SJCRH30 (cell line): ENCODE data around the gene GABARAPL2. TPM values are rescaled to one million over a fixed set of nuclear protein-coding genes. Genes with fewer than 3 reads are reported as not detected.

Experiments
- DNase-seq, 2 experiments: peaks; one replicate each; pipeline ENCODE4 v3.0.0-alpha.2; 2015 to 2020
- H3K27ac ChIP-seq: fragments of 250-450 bp; sonication (Bioruptor Pico); 2 replicates; pipeline ENCODE4 v1.5.1; 2020; ENCODE audit warnings: mild to moderate bottlenecking, moderate library complexity
- H3K27me3 ChIP-seq: fragments of 250-450 bp; sonication (Bioruptor Pico); 2 replicates; pipeline ENCODE4 v1.5.1; 2020; ENCODE audit warnings: mild to moderate bottlenecking, moderate library complexity
- H3K36me3 ChIP-seq: fragments of 250-450 bp; sonication (Bioruptor Pico); 2 replicates; pipeline ENCODE4 v1.5.1; 2020; ENCODE audit warnings: mild to moderate bottlenecking, moderate library complexity
- H3K4me1 ChIP-seq: fragments of 250-450 bp; sonication (Bioruptor Pico); 2 replicates; pipeline ENCODE4 v1.5.1; 2020; ENCODE audit warnings: mild to moderate bottlenecking, moderate library complexity
- H3K4me3 ChIP-seq: fragments of 250-450 bp; sonication (Bioruptor Pico); 2 replicates; pipeline ENCODE4 v1.5.1; 2020; ENCODE audit warnings: mild to moderate bottlenecking, moderate library complexity
- H3K9me3 ChIP-seq: fragments of 250-450 bp; sonication (Bioruptor Pico); replicated peaks from 2 replicates; pipeline ENCODE4 v1.5.1; 2020; ENCODE audit warnings: mild to moderate bottlenecking, moderate library complexity
- total RNA-seq: library from RNA; depleted of rRNA; stranded (reverse); fragments of >200 nt; shearing (Covaris generic); gene quantifications from 2 replicates; pipeline ENCODE4 v1.2.3, GENCODE V29; 2014

Gene GABARAPL2
- total RNA-seq, 1 experiment from 2014 or later = 34.4 TPM

GRCh38 chr16:75593825-75594820, 27.9 kb downstream of the GABARAPL2 start:
- DNase-seq = no peak
- H3K27ac ChIP-seq = no peak overlapping the region

GRCh38 chr16:75599452-75600277, 33.5 kb downstream of the GABARAPL2 start:
- no peak for DNase-seq
- no peaks in the 10 kb centered on the region for H3K9me3 ChIP-seq
- no peaks in the 10 kb centered on the region for H3K27me3 ChIP-seq
- no peaks in the 10 kb centered on the region for H3K4me1 ChIP-seq
- no peak overlapping the region for H3K4me3 ChIP-seq
- no peak overlapping the region for H3K27ac ChIP-seq
- H3K36me3 ChIP-seq = peaks cover 29% of the 10 kb centered on the region

More at GRCh38 chr16:75593825-75594820, 27.9 kb downstream of the GABARAPL2 start:
- H3K4me3 ChIP-seq = no peak overlapping the region
- H3K27me3 ChIP-seq = no peaks in the 10 kb centered on the region
- H3K4me1 ChIP-seq = no peaks in the 10 kb centered on the region
- H3K36me3 ChIP-seq = no peaks in the 10 kb centered on the region
- no peaks in the 10 kb centered on the region for H3K9me3 ChIP-seq

- H3K27me3 ChIP-seq = no peaks in the 10 kb centered on the region
- no peak for DNase-seq
- no peak overlapping the region for H3K4me3 ChIP-seq
- H3K9me3 ChIP-seq = no peaks in the 10 kb centered on the region
- H3K4me1 ChIP-seq = no peaks in the 10 kb centered on the region
- H3K36me3 ChIP-seq = peaks cover 37% of the 10 kb centered on the region
- H3K27ac ChIP-seq = no peak overlapping the region
These were observed 37.1 kb downstream of the GABARAPL2 start for GRCh38 chr16:75603241-75603640.

- no peaks in the 10 kb centered on the region for H3K4me1 ChIP-seq
- peaks cover 35% of the 10 kb centered on the region for H3K36me3 ChIP-seq
- H3K4me3 ChIP-seq = no peak overlapping the region
- DNase-seq = no peak
- H3K27ac ChIP-seq = no peak overlapping the region
- no peaks in the 10 kb centered on the region for H3K9me3 ChIP-seq
- no peaks in the 10 kb centered on the region for H3K27me3 ChIP-seq
These were observed 40.3 kb downstream of the GABARAPL2 start for GRCh38 chr16:75606507-75606906.

- no peak for DNase-seq
- H3K9me3 ChIP-seq = no peaks in the 10 kb centered on the region
- peaks cover 5% of the 10 kb centered on the region for H3K36me3 ChIP-seq
These were observed 48.1 kb downstream of the GABARAPL2 start for GRCh38 chr16:75614066-75614897.

GRCh38 chr16:75615619-75616018, 49.4 kb downstream of the GABARAPL2 start:
- no peaks in the 10 kb centered on the region for H3K9me3 ChIP-seq
- no peaks in the 10 kb centered on the region for H3K4me1 ChIP-seq
- no peaks in the 10 kb centered on the region for H3K27me3 ChIP-seq
- H3K4me3 ChIP-seq = no peak overlapping the region
- H3K36me3 ChIP-seq = peaks cover 4% of the 10 kb centered on the region
- no peak overlapping the region for H3K27ac ChIP-seq
- DNase-seq = no peak

More at GRCh38 chr16:75614066-75614897, 48.1 kb downstream of the GABARAPL2 start:
- no peaks in the 10 kb centered on the region for H3K4me1 ChIP-seq
- no peak overlapping the region for H3K4me3 ChIP-seq
- no peaks in the 10 kb centered on the region for H3K27me3 ChIP-seq
- H3K27ac ChIP-seq = no peak overlapping the region

- no peaks in the 10 kb centered on the region; the same call in 1 of the 2 replicates for H3K36me3 ChIP-seq
- no peaks in the 10 kb centered on the region for H3K27me3 ChIP-seq
- no peak overlapping the region for H3K4me3 ChIP-seq
- no peaks in the 10 kb centered on the region for H3K4me1 ChIP-seq
- no peak overlapping the region for H3K27ac ChIP-seq
- H3K9me3 ChIP-seq = no peaks in the 10 kb centered on the region
- DNase-seq = no peak
These were observed 50.4 kb downstream of the GABARAPL2 start for GRCh38 chr16:75616521-75617010.

- no peaks in the 10 kb centered on the region; the same call in 1 of the 2 replicates for H3K36me3 ChIP-seq
These were observed 50.9 kb downstream of the GABARAPL2 start for GRCh38 chr16:75617121-75617520.

GRCh38 chr16:75618780-75619179, 52.6 kb downstream of the GABARAPL2 start:
- Histone ChIP-seq H3K4me3 (no peak overlapping the region), H3K9me3 (no peaks in the 10 kb centered on the region), H3K4me1 (no peaks in the 10 kb centered on the region), H3K36me3 (no peaks in the 10 kb centered on the region; the same call in 1 of the 2 replicates), H3K27ac (no peak overlapping the region), H3K27me3 (no peaks in the 10 kb centered on the region)
- no peak for DNase-seq

More at GRCh38 chr16:75617121-75617520, 50.9 kb downstream of the GABARAPL2 start:
- Histone ChIP-seq H3K27ac (no peak overlapping the region), H3K4me1 (no peaks in the 10 kb centered on the region), H3K9me3 (no peaks in the 10 kb centered on the region), H3K27me3 (no peaks in the 10 kb centered on the region), H3K4me3 (no peak overlapping the region)
- DNase-seq = no peak

GRCh38 chr16:75620326-75621169, 54.4 kb downstream of the GABARAPL2 start:
- no peaks in the 10 kb centered on the region for H3K9me3 ChIP-seq
- no peak overlapping the region for H3K27ac ChIP-seq
- peaks cover 2% of the 10 kb centered on the region; the same call in 1 of the 2 replicates for H3K36me3 ChIP-seq
- H3K4me3 ChIP-seq = no peak overlapping the region
- no peaks in the 10 kb centered on the region for H3K27me3 ChIP-seq
- no peak for DNase-seq
- no peaks in the 10 kb centered on the region for H3K4me1 ChIP-seq

GRCh38 chr16:75621170-75621477, 54.9 kb downstream of the GABARAPL2 start:
- Histone ChIP-seq H3K27me3 (no peaks in the 10 kb centered on the region), H3K4me1 (no peaks in the 10 kb centered on the region), H3K27ac (no peak overlapping the region), H3K4me3 (no peak overlapping the region), H3K36me3 (peaks cover 5% of the 10 kb centered on the region), H3K9me3 (no peaks in the 10 kb centered on the region)
- DNase-seq = peak in 1 of 2 experiments; percentile 17

- peaks cover 13% of the 10 kb centered on the region for H3K36me3 ChIP-seq
- H3K4me1 ChIP-seq = no peaks in the 10 kb centered on the region
- no peaks in the 10 kb centered on the region for H3K27me3 ChIP-seq
- peak within 1 kb of the TSS; percentile 82 for H3K27ac ChIP-seq
- peak within 1 kb of the TSS; percentile 85 for H3K4me3 ChIP-seq
- no peaks in the 10 kb centered on the region for H3K9me3 ChIP-seq
- peak; percentile 92 to 94 for DNase-seq
These were observed 56.8 kb downstream of the GABARAPL2 start, which contains the start of gene ADAT1 for GRCh38 chr16:75622761-75623605. ADAT1 (minus strand) TSS chr16:75623281; CDS start chr16:75620799, 2,482 bp downstream.
